NCI-H1417 treated with DMSO at 0.1 percent for 48 hours (cell line): ENCODE measurements around the gene PPT2.
"Not testable (repeated sequence)": the region's sequence is repeated elsewhere in the genome, so short reads cannot be mapped to it uniquely, and the experiment has no call there.

Experiments
- DNase-seq: peaks from one replicate; lab custom pipeline; 2025; lab: John Stamatoyannopoulos, UW

Gene PPT2

DNA sequence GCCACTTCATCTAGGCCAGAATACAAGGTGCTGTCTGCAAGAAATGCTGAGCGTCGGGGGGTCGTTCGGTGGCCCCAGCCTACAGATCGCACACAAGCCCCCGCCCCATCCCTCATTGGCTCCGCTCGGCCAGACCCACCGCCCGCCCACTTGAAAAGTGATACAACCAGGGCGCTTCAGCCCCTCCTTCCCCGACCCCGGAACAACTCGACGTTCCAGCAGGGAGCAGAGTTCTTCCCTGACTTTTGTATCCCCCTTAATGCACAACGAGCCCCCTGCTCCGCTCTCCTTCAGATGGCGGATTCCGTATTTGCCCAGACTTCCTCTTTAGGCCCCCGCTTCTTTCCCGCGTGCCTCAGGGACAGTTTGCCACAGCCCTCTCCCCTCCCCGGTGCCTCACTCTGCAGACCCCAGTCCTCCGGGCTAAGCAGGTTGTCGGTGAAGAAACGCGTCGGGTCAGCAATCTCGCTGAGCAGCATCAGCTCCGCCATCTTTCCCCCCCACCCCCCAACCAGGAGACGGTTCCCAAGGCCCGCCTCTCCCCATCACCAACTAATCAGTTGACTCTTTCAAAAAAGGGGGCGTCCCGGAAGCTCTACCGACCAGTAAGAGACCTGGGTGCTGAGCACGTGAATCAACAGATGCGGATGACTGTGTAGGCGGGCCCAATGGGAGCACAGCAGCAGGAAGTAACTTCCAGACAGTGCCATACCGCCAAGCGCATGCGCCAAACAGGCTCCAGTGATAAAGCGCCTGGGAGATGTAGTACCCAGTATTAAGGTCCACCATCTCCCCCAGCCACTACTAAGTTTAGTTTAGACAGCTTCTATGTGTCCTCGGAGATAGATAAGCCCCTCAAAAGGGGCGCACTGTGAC lies 26.0 kb upstream of the PPT2 start, which contains the start of gene ATF6B:
ATF6B (minus strand) TSS at position 530 of the 876 bp plus-strand sequence; CDS start at position 491, 39 bp downstream.
- DNase-seq: peak; percentile 93

DNA sequence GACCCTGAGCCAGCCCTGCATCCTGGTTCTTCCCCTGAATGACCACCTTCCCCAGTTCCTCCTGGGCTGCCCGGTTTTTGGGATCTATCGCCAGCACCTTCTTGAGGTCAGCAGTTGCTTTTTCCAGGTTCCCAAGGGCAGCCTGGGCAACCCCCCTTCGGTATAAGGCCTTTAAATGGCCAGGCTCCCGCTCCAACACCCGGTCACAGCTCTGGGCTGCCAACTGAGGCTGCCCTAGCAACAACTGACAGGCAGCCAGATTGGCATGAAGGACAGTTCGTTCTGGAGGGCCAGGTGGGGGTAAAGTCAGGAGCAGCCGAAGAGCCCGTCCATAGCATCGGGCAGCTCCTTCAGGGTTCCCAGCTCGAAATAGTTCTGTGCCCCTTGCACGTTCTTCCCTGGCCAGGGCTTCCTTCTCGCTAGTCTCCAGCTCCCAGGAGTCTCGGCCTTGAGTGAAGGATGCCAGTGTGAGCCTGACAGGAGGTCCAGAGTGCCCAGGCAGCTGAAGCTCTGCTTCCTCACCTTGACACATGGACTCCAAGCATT lies 25.1 kb upstream of the PPT2 start:
- DNase-seq: no peak

DNA sequence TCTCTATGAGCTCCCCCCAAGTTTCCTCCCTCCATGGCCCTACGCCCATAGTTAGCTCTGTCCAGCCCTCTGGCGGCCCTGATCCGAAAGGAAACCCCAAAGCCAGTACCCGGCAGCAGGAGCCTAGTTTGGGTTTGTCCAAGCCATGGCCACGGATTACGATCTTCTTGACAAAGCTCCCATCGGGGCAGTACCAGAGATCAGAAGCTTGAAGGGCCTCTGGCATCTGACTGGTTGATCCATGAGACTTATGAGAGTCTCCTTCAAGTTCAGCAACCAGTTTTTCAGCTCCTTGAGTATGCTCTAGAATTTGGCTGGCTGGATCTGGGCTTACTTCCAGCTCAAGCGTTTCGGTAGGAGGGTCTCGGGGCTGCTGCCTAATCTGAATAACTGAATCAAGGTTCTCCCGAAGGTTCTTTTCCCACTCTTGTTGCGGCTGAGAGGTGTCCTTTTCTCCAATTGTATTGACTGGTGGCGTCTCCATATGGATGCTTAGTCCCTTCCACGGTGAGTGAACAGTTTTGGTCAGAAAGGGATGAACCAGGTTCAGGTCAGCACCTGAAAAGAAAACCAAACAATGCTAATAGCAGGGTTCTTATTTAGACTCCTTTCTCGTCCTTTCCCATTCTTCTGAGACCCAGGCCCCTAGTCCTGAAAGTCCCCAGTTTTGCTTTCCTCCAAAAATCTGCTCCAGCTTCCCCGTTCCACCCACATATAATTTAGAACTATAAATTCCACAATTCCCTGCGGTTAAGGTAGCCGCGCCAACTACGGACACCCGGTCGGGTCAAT lies 24.4 kb upstream of the PPT2 start:
- no peak for DNase-seq

DNA sequence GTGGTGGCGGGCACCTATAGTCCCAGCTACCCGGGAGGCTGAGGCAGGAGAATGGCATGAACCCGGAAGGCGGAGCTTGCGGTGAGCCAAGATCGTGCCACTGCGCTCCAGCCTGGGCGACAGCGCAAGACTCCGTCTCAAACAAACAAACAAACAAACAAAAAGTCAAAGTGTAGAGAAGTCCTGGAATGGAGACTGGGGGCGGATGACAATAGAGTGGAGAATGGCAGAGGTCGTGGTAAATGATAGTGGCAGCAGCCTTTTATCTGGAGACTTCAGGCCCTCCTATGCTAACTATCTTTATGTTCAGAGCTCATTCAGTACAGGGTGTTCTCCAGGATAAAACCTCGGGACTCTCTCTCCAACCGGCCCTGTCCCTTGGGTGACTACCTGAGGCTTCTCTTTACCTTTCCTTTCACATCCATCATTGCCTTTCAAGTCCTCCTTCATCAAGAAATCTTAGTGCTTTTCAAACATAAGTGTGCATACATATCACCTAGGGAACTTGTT lies 22.4 kb upstream of the PPT2 start:
- DNase-seq: no peak

DNA sequence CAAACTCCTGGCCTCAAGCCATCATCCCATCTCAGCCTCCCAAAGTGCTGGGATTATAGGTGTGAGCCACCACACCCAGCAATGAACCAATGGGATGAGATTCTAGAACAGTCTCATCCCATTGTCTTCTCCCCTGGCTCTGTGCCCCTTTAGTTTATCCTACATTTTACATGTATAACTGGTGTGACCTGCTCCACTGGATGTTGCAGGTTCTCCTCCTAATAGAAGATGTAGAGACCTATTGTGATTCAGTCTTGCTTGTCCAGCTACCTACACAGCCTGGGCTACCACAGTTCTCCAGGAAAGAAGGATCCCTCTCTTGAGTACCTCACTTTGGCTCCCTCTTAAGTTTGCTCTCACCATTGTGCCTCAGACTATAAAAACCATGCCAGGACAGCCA lies 21.8 kb upstream of the PPT2 start:
- no peak for DNase-seq

DNA sequence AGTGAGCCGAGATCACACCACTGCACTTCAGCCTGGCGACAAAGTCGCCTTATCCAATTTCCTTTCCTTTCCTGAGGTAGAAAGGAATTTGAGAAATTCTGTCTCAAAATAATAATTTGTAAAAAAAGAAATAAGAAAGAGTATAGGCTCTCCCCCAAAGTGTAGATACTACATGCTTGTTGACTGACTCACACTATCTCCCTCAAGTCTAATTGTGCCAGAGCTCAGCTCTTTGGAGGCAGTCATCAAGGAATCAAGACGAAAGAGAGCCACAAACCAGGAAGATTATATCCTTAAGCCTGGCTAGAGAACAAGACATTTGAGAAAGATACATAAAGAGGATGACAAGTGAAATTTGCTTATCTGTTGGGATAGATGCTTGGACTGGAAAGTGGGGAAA lies 20.2 kb upstream of the PPT2 start:
- DNase-seq: no peak

DNA sequence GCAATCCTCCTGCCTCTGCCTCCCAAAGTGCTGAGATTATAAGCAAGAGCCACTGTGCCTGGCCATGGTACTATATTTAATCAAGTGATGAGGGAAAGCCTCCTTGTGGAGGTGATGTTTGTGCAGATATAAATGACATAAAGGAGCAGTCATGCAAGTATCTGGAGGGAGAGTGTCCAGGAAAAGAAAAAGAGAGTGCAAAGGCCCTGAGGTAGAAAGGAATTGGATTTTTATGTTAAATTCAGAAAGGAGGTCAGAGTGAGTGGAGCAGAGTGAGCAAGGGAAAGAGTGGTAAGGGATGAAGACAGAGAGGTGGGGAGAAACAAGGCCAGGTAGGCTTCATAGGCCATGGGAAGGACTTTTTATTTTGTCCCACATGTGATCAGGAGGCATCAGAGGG lies 16.5 kb upstream of the PPT2 start:
- no peak for DNase-seq

DNA sequence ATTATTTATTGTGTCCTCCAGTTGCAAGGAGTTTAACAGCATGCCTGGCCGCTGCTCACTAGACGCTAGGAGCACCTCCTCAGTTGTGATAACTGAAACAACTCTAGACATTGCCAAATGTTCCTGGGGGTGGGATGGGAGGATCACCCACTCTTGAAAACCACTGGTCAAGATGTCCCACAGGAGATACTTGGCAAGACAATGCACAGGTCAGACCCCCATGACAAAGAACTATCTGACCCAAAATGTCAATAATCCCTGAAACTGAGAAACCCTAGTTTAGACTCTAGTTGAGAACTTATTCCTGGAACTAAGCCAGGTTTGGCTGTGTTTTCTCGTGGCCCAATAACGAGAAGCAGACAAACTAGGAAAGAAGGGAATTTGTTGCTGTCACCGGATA lies 14.4 kb upstream of the PPT2 start:
- no peak for DNase-seq

DNA sequence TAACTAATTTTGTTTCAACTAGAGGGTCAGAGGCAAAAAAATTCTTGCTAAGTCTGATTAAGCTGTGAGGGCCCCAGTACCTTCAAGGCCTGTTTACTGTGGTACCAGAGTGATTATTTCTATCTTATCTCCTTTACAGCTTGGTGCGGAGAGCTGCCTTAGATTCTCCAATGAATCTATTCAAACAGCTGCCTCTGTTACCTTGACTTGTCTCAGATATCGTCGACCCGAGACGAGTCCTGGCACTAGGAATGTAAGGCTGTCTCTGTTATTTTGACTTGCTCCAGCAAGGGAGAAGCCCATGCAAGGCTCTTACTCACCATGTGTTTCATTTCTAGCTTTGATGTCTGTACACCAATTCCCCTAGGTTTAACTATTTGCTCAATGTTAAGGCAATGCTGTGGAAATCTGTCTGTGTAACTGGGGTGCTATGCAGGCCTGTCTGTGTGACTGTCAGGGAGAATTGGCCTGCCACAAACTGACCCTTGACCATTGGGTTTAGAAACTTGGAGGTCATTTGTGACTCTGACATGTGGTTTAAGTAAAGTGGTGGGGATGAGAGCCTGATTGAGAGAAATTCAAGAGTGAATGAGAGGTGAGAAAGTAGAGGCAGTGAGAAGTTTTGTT lies 13.4 kb upstream of the PPT2 start:
- DNase-seq: no peak

DNA sequence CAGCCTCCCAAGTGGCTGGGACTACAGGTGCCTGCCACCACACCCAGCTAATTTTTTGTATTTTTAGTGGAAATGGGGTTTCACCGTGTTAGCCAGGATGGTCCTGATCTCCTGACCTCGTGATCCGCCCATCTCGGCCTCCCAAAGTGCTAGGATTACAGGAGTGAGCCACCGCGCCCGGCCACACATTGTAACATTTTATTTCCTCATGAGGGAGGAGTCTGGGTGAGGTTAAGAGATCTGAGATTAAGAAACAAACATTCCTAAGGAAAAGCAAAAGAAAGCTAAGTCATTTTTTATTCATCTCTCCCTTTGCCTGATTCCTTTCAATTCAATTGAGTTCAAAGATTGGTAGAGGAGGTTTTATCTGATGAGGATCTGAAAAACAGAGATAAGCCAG lies 9.7 kb upstream of the PPT2 start:
- not testable (repeated sequence) for DNase-seq

DNA sequence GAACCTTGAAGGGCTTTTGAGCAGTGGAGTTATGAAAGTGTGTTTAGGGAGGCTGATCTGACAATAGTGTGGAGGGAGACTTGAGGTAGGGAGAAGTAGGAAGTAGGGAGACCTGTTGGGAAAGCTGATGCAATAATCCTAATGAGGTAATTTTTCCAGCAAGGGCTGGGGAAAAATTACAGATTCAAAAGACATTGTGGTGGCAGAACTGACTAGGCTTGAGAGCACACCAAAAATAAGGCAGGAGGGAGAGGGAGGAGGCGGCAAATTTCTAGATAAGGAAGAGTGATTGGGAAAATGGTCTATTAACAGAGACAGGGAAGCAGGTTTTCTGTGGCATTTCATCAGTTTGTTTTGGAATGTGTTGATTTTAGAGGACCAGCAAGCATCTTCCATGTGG lies 7.7 kb upstream of the PPT2 start:
- DNase-seq: no peak

DNA sequence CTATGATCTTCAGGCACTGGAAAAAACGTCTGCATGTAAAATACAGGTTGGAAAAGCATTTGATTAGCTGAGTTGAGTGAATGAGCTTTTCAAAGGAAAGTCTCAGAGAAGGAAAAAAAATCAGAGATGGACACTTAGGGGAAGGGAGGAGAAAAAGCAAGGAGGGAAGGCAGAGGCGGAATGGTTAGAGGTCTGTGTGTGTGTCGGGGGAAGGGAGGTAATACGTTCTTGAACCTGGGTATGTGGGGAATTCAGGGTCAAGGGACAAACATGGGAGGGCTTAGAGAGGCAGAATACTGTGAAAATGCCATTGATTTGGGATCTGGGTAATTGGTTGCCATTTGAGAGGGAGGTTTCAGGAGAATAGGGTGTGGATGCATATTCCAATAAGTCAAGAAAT lies 7.3 kb upstream of the PPT2 start:
- DNase-seq: no peak

DNA sequence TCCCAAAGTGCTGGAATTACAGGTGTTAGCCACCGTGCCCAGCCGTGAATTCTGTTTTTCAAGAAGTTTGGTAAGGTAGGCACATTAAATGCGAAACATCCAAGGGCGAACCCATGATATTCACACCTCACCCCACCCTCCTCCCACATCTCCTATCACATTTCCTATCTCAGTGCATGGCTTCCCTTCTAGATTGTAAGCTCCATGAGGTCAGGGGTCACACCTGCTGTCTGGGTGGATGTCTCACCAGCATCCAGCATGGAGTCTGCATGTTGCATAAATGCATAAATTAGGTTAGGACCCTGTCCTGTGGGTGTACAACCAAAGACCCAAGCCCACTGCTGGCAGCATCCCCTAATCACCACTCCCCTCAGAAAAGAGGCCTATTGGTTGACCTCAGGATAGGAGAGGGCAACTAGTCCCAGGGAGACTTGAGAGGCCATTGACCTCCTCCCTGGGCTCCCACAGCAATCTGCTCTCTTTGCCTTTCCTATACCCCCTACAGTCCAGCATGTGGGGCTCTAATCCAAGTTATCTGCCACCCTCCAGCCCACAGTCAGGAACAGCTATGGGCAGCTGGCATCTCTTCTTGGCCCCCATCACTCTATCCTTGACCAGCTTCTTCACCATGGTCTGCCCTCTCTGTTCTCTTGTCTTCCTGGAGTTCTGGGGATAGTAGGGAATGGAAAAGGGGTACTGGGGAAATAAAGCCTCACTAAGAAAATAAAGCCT lies 6.4 kb upstream of the PPT2 start:
- no peak for DNase-seq

DNA sequence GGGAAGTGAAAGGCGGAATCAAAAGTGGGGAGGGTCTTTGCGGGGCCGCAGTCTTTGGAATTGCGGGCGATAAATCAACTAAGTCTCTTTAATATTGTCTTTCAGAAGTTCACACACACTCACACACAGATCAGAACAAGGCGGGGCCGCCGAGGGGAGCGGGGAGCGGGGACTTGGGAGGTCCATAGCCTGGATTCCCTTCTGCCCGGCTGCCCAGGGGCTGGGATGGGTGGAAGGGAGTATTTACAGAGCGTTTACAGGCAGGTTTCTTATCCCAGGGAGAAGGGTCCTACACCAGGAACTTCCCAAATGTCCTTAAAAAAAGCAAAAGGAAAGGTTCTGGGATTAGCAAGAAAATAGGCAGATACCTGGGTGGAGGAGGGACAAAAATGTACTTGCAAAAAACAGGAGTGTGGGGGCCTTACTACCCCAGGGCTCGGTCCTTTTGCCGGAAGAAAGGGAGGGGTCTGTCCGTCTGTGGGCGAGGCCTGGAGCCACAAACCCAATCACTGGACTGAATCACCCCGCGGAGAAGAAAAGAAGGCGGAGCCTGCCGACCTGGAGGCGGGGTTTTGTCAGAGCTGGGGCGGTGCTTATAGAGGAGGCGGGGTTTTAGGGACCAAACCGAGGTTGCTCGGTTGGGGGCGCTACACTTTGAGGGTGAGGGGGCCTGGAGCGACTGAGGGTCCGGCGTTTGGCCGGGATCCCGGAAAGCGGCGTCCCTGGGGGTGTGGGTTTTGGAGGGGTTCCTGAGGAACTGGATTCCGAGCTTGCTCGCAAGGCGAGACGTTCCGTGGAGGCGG lies 5.5 kb upstream of the PPT2 start:
- DNase-seq: no peak

DNA sequence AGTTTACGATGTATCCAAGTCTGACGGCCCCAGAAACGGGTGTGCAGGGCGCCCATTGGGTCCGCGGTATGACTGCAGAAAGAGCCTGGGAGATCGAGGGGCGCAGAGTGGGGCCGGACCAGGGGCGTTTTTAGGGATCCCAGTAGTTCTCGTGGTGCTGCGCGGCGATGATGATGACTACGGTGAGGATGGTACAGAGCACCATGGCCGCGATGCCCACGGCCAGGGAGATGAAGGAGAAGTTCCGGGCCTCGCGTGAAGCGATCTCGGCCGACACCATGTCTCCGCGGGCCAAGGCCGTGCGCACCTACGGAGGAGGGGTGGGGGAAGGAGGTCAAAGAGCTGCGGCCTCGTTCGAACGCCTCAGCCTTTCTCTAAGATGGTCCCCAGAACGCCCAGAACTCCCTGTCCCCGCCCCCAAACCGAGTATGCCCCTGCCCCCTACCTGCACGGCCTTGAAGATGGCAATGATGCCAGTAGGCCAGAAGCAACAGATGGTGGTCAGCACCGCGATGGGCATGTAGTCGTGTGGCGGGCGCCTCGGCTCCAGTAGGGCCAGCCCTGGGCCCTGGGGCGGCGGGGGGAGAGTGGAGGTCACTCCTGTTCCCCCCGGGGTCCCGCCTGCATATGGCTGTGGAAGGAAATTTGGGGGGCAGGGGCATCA lies 4.7 kb upstream of the PPT2 start:
- no peak for DNase-seq

DNA sequence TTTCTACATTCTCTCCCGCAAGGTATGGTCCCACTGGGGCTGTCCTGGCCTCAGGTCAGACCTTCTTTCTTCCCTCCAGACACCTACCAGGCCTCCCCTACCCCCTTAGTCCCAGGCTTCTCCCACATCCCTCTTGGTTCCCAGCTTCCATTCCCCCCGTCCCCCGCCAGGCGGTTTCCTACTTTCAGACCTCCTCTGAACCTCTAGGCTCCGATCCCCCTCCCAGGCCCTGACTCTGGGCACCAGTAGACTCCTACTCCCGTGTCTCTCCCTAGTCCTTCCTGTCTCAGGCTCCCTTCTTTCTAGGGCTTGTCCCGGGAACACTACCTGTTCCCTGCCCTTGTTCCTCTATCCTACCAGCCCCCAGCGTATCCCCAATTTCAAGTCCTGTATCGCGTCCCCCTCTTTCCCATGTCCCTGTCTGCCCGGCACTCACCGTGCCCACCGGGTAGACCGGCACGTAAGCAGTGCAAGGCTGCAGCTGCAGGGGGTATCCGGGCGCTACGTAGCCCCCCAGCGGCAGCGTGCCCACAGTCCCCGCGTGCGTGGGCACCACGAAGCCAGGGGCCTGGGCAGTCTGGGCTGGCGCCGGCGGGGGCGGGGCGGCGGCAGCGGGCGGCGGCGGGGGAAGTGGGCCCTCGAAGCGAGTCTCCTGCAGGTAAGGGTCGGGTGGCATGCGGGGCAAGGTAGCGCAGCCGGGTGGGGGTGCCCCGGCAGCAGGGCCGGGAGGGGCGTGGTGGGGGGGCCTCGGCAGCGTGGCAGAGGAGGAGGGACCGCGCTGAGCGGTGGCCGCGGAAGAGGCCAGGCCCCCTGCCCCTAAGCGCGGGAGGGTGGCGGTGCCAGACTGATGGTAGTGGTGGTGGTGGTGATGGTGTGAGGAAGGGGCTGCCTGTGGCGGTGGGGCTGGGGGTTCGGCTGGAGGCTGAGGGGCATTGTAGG lies 3.7 kb upstream of the PPT2 start:
- no peak for DNase-seq

DNA sequence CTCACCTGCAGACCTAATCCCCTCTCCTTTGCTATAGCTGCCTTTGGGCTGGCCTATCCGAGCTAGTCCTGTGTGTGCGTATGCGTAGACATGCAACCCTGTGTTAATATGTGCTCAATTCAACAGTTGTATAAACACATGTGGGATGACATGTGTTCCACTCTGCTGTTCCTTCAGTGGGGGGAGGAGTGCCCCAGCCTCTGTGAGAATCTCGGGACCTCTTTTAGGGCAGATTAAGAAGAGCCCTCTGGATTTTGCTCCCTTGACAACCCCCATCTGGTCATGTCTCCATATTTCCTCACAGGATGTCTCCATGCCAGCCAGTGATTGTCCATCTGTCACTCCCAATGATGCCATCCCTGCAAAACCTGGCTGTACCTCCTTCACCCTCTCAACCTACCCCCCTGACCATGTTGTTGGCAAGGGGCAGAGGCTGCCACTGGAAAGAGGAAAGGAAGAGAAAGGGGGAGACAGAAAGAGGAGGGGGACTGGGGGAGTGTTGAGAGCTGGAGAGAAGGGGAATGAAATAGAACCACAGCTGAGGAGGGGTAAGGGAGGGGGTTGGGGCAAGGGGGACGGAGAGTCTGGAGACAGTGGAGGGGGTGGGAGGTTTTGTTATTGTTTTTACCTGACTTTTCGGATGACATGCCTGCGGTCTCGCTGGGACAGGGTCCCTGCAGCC lies 2.6 kb upstream of the PPT2 start:
- DNase-seq: no peak
